HG02973 (cell line): ENCODE results near the gene PTPRO.
A peak's percentile ranks its signal among the peaks of the same experiment; 100 is the strongest.

ENCODE experiments used
- ATAC-seq: cut with Tn5 transposase; IDR thresholded peaks from one replicate; pipeline ENCODE4 v1.9.1; 2021; ENCODE audit warnings: moderate library complexity; ENCODE audit not compliant: unreplicated experiment

PTPRO gene

GRCh38 chr12:15322164-15323061, at the start of gene PTPRO:
Gene PTPRO, plus strand, starts transcription at chr12:15322508.
- ATAC-seq, result no peak

- no peak for ATAC-seq
Observed at GRCh38 chr12:15273896-15274295, 48.4 kb upstream of the PTPRO start.

GRCh38 chr12:15274561-15274967, 47.7 kb upstream of the PTPRO start:
- no peak for ATAC-seq

GRCh38 chr12:15276088-15276698, 46.1 kb upstream of the PTPRO start:
- ATAC-seq, result no peak

GRCh38 chr12:15278816-15279658, 43.3 kb upstream of the PTPRO start:
- ATAC-seq, result peak; percentile 67

GRCh38 chr12:15280930-15281329, 41.4 kb upstream of the PTPRO start:
- no peak for ATAC-seq

GRCh38 chr12:15289192-15289591, 33.1 kb upstream of the PTPRO start:
- no peak for ATAC-seq

GRCh38 chr12:15293731-15294130, 28.6 kb upstream of the PTPRO start:
- ATAC-seq, result no peak

GRCh38 chr12:15299947-15300346, 22.4 kb upstream of the PTPRO start:
- ATAC-seq, result no peak

- ATAC-seq, result no peak
Observed at GRCh38 chr12:15304296-15304695, 18.0 kb upstream of the PTPRO start.

- ATAC-seq, result no peak
Observed at GRCh38 chr12:15306605-15307004, 15.7 kb upstream of the PTPRO start.

- ATAC-seq, result no peak
Observed at GRCh38 chr12:15307079-15307478, 15.2 kb upstream of the PTPRO start.

GRCh38 chr12:15318841-15319240, 3.5 kb upstream of the PTPRO start:
- no peak for ATAC-seq

GRCh38 chr12:15320881-15321280, 1.4 kb upstream of the PTPRO start:
- no peak for ATAC-seq

GRCh38 chr12:15323480-15323879, 1.2 kb downstream of the PTPRO start:
- ATAC-seq, result no peak

GRCh38 chr12:15329891-15330290, 7.6 kb downstream of the PTPRO start:
- no peak for ATAC-seq

GRCh38 chr12:15334225-15334624, 11.9 kb downstream of the PTPRO start:
- ATAC-seq, result no peak

GRCh38 chr12:15335959-15336358, 13.7 kb downstream of the PTPRO start:
- ATAC-seq, result no peak

- no peak for ATAC-seq
Observed at GRCh38 chr12:15336768-15337553, 14.7 kb downstream of the PTPRO start.

GRCh38 chr12:15341371-15341770, 19.1 kb downstream of the PTPRO start:
- ATAC-seq, result no peak

GRCh38 chr12:15344561-15344960, 22.3 kb downstream of the PTPRO start:
- ATAC-seq, result no peak
